Endothelial cell of umbilical vein (primary cell): Measurements from ENCODE around the gene SPEF2.

ENCODE experiments used
- CTCF ChIP-seq, 2 donors: IDR thresholded peaks; 1 replicate in 1 of 2; 2 replicates in 1 of 2; pipeline ENCODE4 v1.5.1; 2011; ENCODE audit warnings: low read length in 2 of 2, mild to moderate bottlenecking in 2 of 2, moderate library complexity in 2 of 2, control low read depth in 1 of 2, inconsistent platforms in 1 of 2, low read depth in 1 of 2; ENCODE audit not compliant: insufficient read depth in 1 of 2; ENCODE audit errors: extremely low read depth in 1 of 2
- EZH2 ChIP-seq: IDR thresholded peaks from 2 replicates; pipeline ENCODE4 v1.6.1; 2012; ENCODE audit warnings: borderline replicate concordance, low read depth, mild to moderate bottlenecking, moderate library complexity, low read length, inconsistent platforms; ENCODE audit not compliant: severe bottlenecking
- POLR2A ChIP-seq: IDR thresholded peaks from 2 replicates; pipeline ENCODE4 v1.6.1; 2012; ENCODE audit warnings: low read depth, mild to moderate bottlenecking, control low read depth, low read length

GRCh38 chr5:35618781-35619180, 1.1 kb downstream of the SPEF2 start:
- TF ChIP-seq EZH2 (no peak), CTCF (IDR thresholded peaks at IDR 0.05; ENCODE audit: extremely low read depth in 1 of 2, insufficient read depth in 1 of 2, low read depth in 1 of 2, low read length in 2 of 2) (no peak), POLR2A (no peak)
